MV-4-11 (cell line): ENCODE measurements around the gene TRMT61B.

Experiments
- DNase-seq: peaks from one replicate; lab custom pipeline; 2025; lab: John Stamatoyannopoulos, UW

Gene TRMT61B

DNA sequence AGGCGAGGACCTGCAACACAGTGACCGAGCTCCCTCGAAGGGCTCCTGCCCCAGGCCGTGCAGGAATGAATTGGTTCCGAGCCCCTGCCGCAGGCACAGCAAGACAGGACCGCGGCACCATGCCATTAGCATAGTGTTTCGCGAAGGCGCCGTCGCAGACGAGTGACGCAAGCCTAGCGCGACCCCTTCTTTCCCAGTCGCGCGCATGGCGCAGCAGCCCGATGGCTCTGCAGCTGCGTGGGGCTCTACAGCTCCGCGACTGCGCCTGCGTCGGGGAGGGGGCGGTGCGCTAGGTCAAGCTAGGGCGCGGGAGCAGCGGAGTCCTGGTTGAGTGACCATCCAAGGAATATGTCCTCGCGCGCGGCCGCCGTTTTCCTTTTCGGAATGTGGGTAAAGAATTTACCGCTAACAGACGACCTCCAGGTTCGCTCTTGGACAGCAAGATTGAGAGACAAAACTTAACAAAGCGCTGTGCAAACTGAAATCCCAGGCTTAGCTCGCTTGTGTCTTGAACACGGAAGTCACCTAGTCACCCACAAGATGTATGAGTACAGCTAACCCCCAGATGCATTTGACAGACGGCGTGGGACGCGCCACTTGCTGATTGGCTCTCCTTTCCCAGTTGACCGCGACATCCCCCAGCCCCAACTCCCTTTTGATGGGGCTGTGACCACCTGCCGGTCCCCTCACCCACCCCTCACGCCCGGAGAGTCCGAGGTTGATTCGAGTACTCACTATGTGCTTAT, at the start of gene TRMT61B:
Gene TRMT61B (minus strand): TSS at position 164 of the 746 bp plus-strand sequence. CDS start 32 bp downstream, at position 132.
- peak; percentile 93 for DNase-seq

- peak; percentile 58 for DNase-seq
Measured at GRCh38 chr2:28915939-28916338, 45.8 kb upstream of the TRMT61B start.

DNA sequence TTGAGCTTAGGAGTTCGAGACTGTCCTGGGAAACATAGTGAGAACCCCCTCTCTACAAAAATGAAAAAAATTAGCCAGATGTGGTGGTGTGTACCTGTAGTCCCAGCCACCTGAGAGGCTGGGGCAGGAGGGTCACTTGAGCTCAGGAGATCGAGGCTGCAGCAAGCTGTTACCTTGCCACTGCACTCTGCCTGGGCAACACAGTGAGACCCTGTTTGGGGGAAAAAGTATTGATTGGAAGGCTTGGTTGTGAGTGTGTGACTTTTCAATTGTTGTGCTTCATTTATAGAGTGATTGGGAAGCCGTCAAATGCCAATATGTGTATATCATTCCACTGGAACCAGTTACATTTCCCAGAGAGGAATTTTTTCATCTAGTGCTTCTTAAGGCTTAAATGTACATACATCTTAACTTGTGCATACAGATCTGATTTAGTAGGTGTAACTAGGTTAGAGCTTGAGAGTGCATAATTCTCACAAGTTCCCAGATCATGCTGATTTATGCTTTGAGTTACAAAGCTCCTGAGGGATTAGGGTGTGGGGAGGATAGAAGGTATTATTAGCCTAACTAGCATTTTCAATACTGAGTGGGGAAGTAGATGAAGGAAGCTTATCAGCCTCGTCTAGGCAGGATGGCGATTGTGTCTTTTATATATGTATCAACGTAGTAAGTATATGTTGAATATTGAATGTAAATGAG, 39.7 kb upstream of the TRMT61B start:
- DNase-seq = no peak

DNA sequence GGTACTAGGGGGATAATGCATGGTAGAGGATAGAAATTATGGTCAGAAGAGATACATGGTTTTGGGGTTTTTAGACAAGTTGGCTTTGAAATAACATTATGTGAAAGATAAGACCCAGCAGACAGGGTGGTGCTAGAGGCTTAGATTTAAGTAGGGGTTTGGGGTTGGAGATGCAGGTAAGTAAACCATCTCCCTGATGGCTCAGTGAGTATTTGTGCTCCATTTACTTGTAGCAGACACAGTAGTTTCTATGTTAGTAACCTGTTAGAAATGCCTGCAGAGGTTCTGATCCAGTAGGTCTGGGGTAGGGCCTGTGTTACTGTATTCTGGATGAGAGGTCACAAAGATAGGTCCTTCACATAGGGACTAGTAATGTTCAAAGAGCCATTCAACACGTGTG, 38.1 kb upstream of the TRMT61B start:
- no peak for DNase-seq

- DNase-seq = no peak
Measured at GRCh38 chr2:28906821-28907220, 36.7 kb upstream of the TRMT61B start.

- no peak for DNase-seq
Measured at GRCh38 chr2:28906376-28906775, 36.3 kb upstream of the TRMT61B start.

GRCh38 chr2:28905533-28905932, 35.4 kb upstream of the TRMT61B start:
- no peak for DNase-seq

DNA sequence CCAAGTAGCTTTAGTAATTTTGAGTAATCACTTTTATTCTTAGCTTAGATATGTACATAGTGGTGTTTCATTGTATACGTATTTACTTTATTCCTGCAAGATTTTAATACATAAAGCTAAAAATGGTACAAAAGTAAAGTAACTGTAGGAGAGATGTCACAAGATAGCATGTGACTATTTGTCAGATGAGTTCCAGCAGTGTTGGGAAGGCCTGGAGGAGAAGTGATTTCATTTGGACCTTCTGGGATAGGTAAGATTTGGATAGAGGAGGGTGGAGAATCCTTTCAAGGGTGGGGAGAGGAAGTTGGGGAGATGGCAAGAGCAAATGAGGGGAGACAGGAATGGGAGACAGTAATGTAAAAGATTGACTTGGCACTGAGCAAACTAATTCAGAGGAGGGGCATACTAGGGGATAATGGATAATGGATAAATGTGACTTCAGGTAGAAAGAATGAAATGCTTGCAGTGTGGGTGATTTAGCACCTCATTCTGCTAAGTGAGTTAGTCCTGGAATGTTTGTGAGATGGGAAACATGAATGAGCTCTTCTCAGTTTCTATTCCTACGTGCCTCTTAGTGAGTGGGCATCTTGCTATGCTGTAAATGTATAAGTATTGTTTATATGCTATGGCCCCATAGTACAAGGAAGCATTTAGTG, 34.8 kb upstream of the TRMT61B start:
- no peak for DNase-seq

DNA sequence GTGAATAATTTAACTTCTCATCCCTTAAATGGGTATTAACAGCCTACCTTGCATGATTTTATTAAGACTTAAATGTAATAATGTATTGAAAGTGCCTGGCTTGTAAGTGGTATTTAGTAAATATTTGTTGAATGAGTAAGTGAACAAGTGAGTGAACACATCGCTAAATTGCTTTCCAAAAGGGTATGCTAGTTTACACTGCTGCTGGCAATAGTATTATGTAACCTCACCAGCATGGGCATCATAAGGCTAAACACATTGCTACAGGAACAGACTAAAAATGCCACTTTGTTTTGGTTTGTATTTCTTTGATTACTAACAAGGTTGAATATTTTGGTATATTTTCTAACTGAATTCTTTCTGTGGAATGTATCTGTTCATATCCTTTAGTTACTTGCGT, 34.2 kb upstream of the TRMT61B start:
- DNase-seq = peak; percentile 3

DNA sequence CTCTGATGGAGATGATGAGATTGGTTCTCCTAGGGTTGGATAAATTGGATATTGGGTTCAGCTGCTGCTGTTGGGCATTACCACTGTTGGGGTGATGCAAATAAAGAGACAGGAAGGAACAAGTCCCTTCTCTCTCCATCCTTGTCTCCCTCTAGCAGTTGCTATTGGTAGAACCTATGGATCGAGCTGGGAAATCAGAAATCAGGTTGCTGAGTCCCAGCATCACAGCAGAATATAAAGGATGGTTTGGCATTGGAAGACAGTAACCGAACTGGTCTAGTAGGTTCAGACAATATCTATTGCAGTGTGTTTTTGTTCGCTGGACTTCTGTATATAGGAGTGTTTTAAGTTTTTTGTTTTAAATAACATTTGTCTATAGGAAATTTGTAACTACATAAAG, 32.5 kb upstream of the TRMT61B start:
- no peak for DNase-seq

- no peak for DNase-seq
Measured at GRCh38 chr2:28901841-28902240, 31.7 kb upstream of the TRMT61B start.

DNA sequence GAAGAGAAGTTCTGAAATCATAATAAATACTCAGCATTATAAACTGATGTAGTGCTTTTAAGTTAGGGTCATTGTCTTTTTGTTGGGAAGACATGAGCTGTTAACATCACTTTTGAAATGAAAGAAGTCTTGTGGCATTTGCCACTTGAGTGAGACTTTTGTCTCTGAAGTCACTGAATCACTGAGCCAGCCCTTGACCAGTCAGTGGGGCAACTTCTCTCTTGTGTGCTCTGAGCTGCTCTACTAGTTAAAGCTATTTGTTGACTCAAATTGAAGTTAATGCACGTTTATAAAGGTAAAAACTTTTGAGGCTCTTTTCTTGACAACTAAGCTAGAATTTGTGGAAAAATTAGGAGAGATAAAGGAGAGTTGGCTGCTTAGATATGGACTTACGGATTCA, 31.1 kb upstream of the TRMT61B start:
- DNase-seq = no peak

DNA sequence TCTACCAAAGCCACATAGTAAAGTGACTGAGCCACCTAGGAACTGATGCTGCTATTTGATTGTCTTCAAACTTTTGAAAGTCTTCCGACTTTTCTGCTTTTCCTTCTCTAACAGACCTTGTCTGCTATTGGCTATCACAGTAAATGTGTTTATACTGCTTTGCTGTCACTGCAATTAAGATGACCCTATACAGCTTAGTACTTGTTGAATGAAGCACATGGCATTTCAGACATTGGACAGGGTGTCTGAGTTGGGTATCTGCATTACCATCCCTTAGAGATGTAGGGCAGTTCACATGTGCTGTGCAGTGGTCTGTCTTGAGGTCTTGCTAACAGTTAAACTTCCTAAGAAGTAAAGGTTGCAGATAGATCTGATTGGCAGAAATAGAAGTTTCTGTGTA, 27.9 kb upstream of the TRMT61B start:
- DNase-seq = no peak

GRCh38 chr2:28896906-28897305, 26.8 kb upstream of the TRMT61B start:
- no peak for DNase-seq

DNA sequence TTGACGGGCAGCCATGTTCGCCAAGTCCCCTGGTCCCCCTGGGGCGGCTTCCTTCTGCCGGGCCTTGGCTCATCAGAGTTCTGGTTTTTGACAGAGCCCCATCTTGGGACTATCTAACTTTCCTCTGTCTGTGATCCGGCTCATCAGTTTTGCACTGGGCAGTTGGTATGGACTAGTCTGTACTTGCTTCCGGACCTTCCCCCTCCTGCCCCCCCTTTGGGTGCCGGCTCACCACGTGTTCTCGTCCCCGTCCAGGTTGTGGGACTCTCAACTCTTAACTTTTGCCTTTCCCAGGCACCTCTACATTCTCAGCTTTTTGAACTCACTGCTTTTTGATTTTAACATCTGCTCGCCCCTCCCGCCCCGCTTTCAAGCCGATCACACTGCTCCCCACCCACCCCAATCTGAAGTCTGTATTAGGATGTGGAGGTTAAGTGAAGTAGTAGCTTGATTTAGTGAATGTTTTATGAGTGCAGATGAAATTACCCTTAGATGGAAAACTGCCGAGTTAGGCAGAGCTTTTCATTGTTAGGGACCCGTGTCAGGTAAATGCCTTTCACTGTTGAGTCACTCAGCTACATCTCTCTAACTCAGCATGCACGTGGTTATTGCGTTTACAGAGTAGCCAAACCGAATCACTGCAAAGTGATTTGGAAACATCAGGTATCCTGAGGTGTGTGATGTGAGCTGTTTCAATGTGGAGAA, 25.2 kb upstream of the TRMT61B start:
- peak; percentile 29 for DNase-seq

DNA sequence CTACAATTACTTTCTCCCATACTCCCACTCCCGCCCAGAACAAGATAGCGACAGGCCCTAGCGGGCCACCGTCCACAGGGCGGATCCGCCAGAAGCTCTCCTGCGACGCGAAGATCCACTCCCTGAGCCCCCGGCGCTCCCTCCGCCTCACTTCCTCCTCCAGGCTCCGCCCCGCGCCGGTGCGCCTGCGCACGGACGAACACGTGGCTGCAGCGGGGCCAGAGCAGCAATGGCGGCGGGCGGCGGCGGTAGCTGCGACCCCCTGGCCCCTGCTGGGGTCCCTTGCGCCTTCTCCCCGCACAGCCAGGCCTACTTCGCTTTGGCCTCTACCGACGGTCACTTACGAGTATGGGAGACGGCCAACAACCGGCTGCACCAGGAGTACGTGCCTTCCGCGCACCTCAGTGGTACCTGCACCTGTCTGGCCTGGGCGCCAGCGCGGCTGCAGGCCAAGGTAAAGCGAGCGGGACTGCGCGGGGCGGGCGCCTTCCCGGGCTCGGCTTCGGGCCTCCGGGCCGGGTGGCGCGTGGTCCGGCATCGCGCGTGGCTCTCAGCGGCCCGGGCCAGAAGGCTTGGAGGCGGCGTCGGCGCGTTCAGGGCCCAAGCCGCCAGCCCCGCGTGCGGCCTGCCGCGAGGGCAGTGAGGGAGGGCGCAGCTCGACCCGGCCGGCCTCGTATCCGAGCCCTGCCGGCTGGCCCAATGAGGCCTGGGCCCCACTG, 24.5 kb upstream of the TRMT61B start, which contains the start of gene WDR43:
Gene WDR43 (plus strand): TSS at position 198 of the 719 bp plus-strand sequence. CDS start 32 bp downstream, at position 230.
- peak; percentile 99 for DNase-seq

DNA sequence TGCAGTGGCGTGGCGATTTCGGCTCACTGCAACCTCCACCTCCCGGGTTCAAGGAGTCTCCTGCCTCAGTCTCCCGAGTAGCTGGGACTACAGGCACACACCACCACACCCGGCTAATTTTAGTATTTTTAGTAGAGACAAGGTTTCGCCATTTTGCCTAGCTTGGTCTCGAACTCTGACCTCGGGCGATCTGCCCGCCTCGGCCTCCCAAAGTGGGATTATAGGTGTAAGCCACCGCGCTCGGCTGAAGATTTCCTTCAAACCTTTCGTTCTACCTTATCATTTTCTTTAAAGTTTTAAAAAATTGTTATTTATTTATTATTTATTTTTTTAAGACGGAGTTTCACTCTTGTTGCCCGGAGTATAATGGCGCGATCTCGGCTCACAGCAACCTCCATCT, 23.4 kb upstream of the TRMT61B start:
- no peak for DNase-seq

DNA sequence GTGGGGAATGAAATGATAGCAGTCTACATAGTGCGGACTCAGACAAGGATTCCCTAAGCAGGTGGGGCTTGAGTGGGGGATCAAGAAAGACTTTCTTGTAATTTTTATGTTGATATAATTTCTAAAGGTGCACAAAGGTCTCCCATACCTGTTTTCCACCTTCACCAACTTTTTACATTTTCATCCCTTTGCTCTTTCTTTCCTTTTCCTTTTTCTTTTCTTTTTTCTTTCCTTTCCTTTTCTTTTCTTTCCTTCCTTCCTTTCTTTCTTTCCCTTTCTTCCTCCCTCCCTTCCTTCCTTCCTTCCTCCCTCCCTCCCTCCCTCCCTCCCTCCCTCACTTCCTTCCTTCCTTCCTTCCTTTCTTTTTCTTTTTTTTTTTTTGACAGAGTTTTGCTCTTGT, 10.1 kb upstream of the TRMT61B start:
- DNase-seq = no peak

GRCh38 chr2:28871620-28872019, 1.5 kb upstream of the TRMT61B start:
- no peak for DNase-seq

DNA sequence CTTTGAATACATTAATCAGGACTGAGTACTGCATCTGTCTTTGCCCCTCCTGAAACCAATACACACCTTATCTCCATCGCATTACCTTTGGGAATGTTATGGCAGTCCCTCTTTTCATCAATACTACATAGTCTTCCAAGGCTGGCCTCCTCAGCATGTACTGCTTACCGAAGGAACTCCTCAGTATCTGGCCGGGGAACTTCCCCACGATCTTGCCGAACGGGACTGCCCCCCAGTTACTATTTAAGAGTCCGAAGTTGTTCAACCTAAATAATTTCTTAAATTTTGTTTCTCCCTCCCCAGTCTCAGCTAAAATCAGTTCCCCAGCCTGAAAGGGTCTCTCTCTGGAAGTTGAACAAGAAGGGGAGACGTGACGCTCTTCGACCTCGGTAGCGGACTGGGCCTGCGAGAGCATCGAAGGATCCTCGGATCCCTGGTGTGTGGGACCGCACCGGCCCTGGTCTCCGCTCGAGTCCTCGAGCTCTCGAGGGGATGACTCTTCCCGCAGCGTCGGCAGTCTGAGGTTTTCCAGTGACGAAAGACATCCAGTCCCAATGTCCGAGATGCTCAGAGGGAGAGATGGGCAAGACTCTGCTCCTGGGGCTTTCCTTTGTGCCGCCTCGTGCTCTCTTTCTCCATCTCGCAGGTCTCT, 489 bp downstream of the TRMT61B start:
- DNase-seq = no peak

DNA sequence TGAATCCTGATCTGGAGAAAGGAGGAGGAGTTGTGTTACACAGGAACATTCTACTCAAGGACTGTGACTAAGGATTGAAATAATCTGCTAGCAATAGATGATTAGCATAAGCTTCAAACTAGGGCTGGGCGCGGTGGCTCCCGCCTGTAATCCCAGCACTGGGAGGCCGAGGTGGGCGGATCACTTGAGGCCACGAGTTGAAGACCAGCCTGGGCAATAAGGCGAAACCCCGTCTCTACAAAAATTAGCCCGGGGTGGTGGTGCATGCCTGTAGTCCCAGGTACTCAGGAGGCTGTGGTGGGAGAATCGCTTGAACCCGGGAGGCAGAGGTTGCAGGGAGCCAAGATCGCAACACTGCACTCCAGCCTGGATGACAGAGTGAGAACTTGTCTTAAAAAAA, 1.5 kb downstream of the TRMT61B start:
- DNase-seq = no peak
